K562 (cell line): ENCODE results near the gene OR2S2. TPM values are rescaled to one million over a fixed set of nuclear protein-coding genes. Genes with fewer than 3 reads are reported as not detected.

Experiments
- ATAC-seq: fragments of 200-7000 bp; cut with Tn5 transposase; 3 replicates; pipeline ENCODE4 v1.9.1; 2020; ENCODE audit warnings: moderate library complexity
- BruUV-seq: library from RNA; stranded (reverse); fragments of 400-500 nt; replicated peaks from 2 replicates; lab custom pipeline; 2021; lab: Mats Ljungman, UMichigan
- CTCF ChIA-PET: fragments of 300-600 bp; formaldehyde crosslinking; extraction: SDS; loops from one replicate; lab custom pipeline; 2021; ENCODE audit warnings: low intra/inter-chr PET ratio; lab: Yijun Ruan, JAX
- POLR2A ChIA-PET: fragments of 300-600, 350-650 bp; sonication (Branson Sonifier 250); formaldehyde crosslinking; extraction: SDS; loops from one replicate; lab custom pipeline; 2021; ENCODE audit warnings: antibody characterized with exemption, inconsistent platforms; lab: Yijun Ruan, JAX
- DNase-seq, 4 experiments: peaks; one replicate each; pipeline versions ENCODE4 v3.0.0 to v3.0.0-alpha.2; 2011 to 2018; ENCODE audit warnings: low spot score in 3 of 4, mixed read lengths in 3 of 4; ENCODE audit errors: extremely low read depth in 1 of 4
- FAIRE-seq: peaks from 2 replicates; lab custom pipeline; 2011; peaks lifted over from hg19 to GRCh38; lab: Jason Lieb, UNC
- H2AFZ ChIP-seq: 2 replicates; pipeline ENCODE4 v1.6.0; 2011; ENCODE audit warnings: low read depth, low read length, control low read depth, inconsistent platforms
- H3K27ac ChIP-seq: fragments of 200-600 bp; 3 replicates; pipeline ENCODE4 v1.8.0; 2011; ENCODE audit warnings: low read depth, mild to moderate bottlenecking, control low read depth, inconsistent platforms, low read length, moderate library complexity, mixed read lengths; ENCODE audit errors: extremely low read depth
- H3K27me3 ChIP-seq, 2 experiments: fragments of 300-600 bp in 1 of 2; 2 replicates in 1 of 2; 3 replicates in 1 of 2; pipeline versions ENCODE4 v1.6.0 to v1.8.0; 2011; ENCODE audit warnings: inconsistent platforms in 2 of 2, low read length in 2 of 2, mild to moderate bottlenecking in 1 of 2, mixed read lengths in 1 of 2, moderate library complexity in 1 of 2; ENCODE audit not compliant: control insufficient read depth in 2 of 2, insufficient read depth in 2 of 2
- H3K36me3 ChIP-seq: fragments of 300-600 bp; 3 replicates; pipeline ENCODE4 v1.8.0; 2011; ENCODE audit warnings: mild to moderate bottlenecking, low read length, inconsistent platforms; ENCODE audit not compliant: control insufficient read depth, insufficient read depth
- H3K4me1 ChIP-seq, 2 experiments: fragments of 200-600 bp in 1 of 2; replicated peaks in 1 of 2; 2 replicates in 1 of 2; 3 replicates in 1 of 2; pipeline versions ENCODE4 v1.5.1 to v1.8.0; 2011; ENCODE audit warnings: inconsistent platforms in 2 of 2, low read length in 2 of 2, mild to moderate bottlenecking in 1 of 2, mixed read lengths in 1 of 2, moderate library complexity in 1 of 2; ENCODE audit not compliant: control insufficient read depth in 2 of 2, insufficient read depth in 2 of 2
- H3K4me2 ChIP-seq: 2 replicates; pipeline ENCODE4 v1.6.1; 2011; ENCODE audit warnings: low read length, control low read depth, inconsistent platforms, mixed read lengths; ENCODE audit not compliant: insufficient read depth
- H3K4me3 ChIP-seq: fragments of 200-600 bp; sonication (generic), shearing (Covaris generic); 2 replicates; pipeline ENCODE4 v1.5.1; 2016; ENCODE audit warnings: control low read depth, inconsistent platforms
- H3K79me2 ChIP-seq: fragments of 200-600 bp; 3 replicates; pipeline ENCODE4 v1.8.0; 2011; ENCODE audit warnings: low read length, inconsistent platforms; ENCODE audit not compliant: control insufficient read depth, insufficient read depth
- H3K9ac ChIP-seq, 2 experiments: 2 replicates each; pipeline versions ENCODE4 v1.6.0 to v1.6.1; 2011; ENCODE audit warnings: low read depth in 2 of 2, low read length in 2 of 2, control low read depth in 1 of 2, inconsistent platforms in 1 of 2, mild to moderate bottlenecking in 1 of 2, mixed read lengths in 1 of 2; ENCODE audit not compliant: insufficient read depth in 1 of 2
- H3K9me1 ChIP-seq: one replicate; pipeline ENCODE4 v1.6.0; 2011; ENCODE audit warnings: inconsistent platforms, mild to moderate bottlenecking, low read length, moderate library complexity; ENCODE audit not compliant: control insufficient read depth, insufficient read depth
- H3K9me3 ChIP-seq: replicated peaks from 2 replicates; pipeline ENCODE4 v1.5.1; 2011; ENCODE audit warnings: low read depth, low read length, inconsistent platforms; ENCODE audit not compliant: control insufficient read depth, insufficient read depth
- H4K20me1 ChIP-seq: replicated peaks from 2 replicates; pipeline ENCODE4 v1.6.1; 2011; ENCODE audit warnings: low read length, inconsistent platforms, mixed read lengths; ENCODE audit not compliant: control insufficient read depth, insufficient read depth
- CSDE1 ChIP-seq, 2 experiments: fragments of 450-650 bp; IDR thresholded peaks; 2 replicates each; pipeline ENCODE4 v1.6.1; 2016; ENCODE audit warnings: mild to moderate bottlenecking in 1 of 2
- E2F6 ChIP-seq, 2 experiments: IDR thresholded peaks; 2 replicates each; pipeline ENCODE4 v1.6.1; 2011; ENCODE audit warnings: borderline replicate concordance in 1 of 2, control low read depth in 1 of 2, low read depth in 1 of 2, low read length in 1 of 2, mild to moderate bottlenecking in 1 of 2, mixed read lengths in 1 of 2, moderate library complexity in 1 of 2; ENCODE audit not compliant: insufficient read depth in 1 of 2, insufficient read length in 1 of 2, poor library complexity in 1 of 2, severe bottlenecking in 1 of 2; ENCODE audit errors: extremely low read depth in 1 of 2
- NFIC ChIP-seq: fragments of 450-650 bp; IDR thresholded peaks from 2 replicates; pipeline ENCODE4 v1.6.1; 2017; ENCODE audit warnings: mild to moderate bottlenecking, inconsistent platforms
- ZNF24 ChIP-seq: fragments of 450-650 bp; IDR thresholded peaks from 2 replicates; pipeline ENCODE4 v1.6.1; 2016
- WGBS: fragments of 100-300 bp; shearing (Covaris generic); methylation state at CpG from one replicate; pipeline ENCODE4 v1.1.6; 2016; ENCODE audit warnings: low coverage, mixed read lengths; ENCODE audit not compliant: insufficient coverage; ENCODE audit errors: missing lambda C conversion rate; 5-methylcytosine and 5-hydroxymethylcytosine counted together
- in situ Hi-C: fragments of 300-500 bp; cut with MboI; formaldehyde crosslinking; loops from 4 replicates; pipeline ENCODE4 v1.15.0; 2018; ENCODE audit warnings: inconsistent platforms, mixed read lengths
- intact Hi-C: fragments of 100-400 bp; cut with micrococcal nuclease; formaldehyde crosslinking; loops from 2 replicates; pipeline ENCODE4 v1.14.2; 2022
- polyA plus RNA-seq, 8 experiments: library from polyadenylated mRNA; depleted of rRNA in 4 of 8; stranded (reverse) in 5 of 8; unstranded in 3 of 8; fragments of >200 nt; fragmentation: Nextera tagmentation in 2 of 8; fragmentation: Illumina TruSeq in 1 of 8; extraction: Ambion mirVana in 2 of 8; extraction: Trizol in 1 of 8; gene quantifications; 2 replicates each; pipeline versions ENCODE4 v1.2.1 to v1.2.3, GENCODE V29; 2011 to 2014; ENCODE audit warnings: inconsistent platforms in 1 of 8, missing spikeins in 1 of 8
- total RNA-seq, 7 experiments: library from RNA; depleted of rRNA in 6 of 7; stranded (reverse); fragments of >200 nt in 6 of 7; fragmentation: Illumina TruSeq in 2 of 7; extraction: Trizol in 2 of 7; gene quantifications; 2 replicates each; pipeline versions ENCODE4 v1.2.1 to v1.2.3, GENCODE V29; 2011 to 2021; ENCODE audit warnings: low replicate concordance in 1 of 7
- TF ChIP-seq, protein P1 (sequence below): sonication (generic); formaldehyde crosslinking; IDR thresholded peaks from 2 replicates; pipeline ENCODE4 v1.4.0; 2020; ENCODE audit warnings: mild to moderate bottlenecking, missing genetic modification reagents

OR2S2 gene
- total and polyA plus RNA-seq, 9 of the 15 experiments (the other 6 are each of a cell fraction or from before 2014, with no cell fraction given), result not detected

DNA sequence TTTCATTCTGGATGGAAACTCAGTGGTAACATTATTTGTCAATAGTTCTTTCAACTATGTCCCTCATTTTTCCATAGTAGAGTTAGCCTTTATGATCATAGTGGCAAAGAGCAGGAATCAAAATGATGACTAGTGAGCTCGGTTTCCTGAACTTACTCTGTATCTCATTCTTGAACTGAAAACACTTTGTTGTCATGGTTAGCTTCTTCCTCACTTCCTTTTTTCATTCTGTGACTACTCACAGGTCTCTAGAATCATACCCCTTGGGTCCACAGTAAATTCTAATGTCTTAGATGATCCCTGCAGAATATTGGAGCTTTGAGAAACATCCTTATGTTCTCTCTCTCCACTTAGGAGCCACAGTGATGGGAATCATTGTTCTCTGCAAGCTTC is 49.4 kb upstream of the OR2S2 start:
- POLR2A ChIA-PET, result no interaction called here
- in situ Hi-C loops, result no loop called here
- no peak for ATAC-seq

More for the DNA sequence above, 49.4 kb upstream of the OR2S2 start:
- H3K27me3 ChIP-seq, result peaks cover 0 to 7% of the 10 kb centered on the region in 2 experiments; a peak in 1 of 5 replicates
- FAIRE-seq (no peak), DNase-seq (no peak)
- no peak overlapping the region for H3K4me2 ChIP-seq
- TF ChIP-seq ZNF24 (no peak), CSDE1 (IDR thresholded peaks at IDR 0.05) (no peak), E2F6 (IDR thresholded peaks at IDR 0.05; ENCODE audit: borderline replicate concordance in 1 of 2, extremely low read depth in 1 of 2, insufficient read depth in 1 of 2, insufficient read length in 1 of 2, low read depth in 1 of 2, low read length in 1 of 2, poor library complexity in 1 of 2, severe bottlenecking in 1 of 2) (no peak), NFIC (no peak)
- TF ChIP-seq, protein P1, sequence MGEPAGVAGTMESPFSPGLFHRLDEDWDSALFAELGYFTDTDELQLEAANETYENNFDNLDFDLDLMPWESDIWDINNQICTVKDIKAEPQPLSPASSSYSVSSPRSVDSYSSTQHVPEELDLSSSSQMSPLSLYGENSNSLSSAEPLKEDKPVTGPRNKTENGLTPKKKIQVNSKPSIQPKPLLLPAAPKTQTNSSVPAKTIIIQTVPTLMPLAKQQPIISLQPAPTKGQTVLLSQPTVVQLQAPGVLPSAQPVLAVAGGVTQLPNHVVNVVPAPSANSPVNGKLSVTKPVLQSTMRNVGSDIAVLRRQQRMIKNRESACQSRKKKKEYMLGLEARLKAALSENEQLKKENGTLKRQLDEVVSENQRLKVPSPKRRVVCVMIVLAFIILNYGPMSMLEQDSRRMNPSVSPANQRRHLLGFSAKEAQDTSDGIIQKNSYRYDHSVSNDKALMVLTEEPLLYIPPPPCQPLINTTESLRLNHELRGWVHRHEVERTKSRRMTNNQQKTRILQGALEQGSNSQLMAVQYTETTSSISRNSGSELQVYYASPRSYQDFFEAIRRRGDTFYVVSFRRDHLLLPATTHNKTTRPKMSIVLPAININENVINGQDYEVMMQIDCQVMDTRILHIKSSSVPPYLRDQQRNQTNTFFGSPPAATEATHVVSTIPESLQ, result no peak
- no peak overlapping the region for H3K9ac ChIP-seq
- no peaks in the 10 kb centered on the region for H3K79me2 ChIP-seq
- H4K20me1 ChIP-seq, result no peaks in the 10 kb centered on the region
- CTCF ChIA-PET, result interaction anchor here (2.8 kb wide), 1 partner anchor 104 kb away, joined by 15 read pairs; no protein-coding TSS in a partner anchor
- H3K9me3 ChIP-seq, result 0 out of 2 replicates have a peak, but pooled peaks cover 2% of the 10 kb centered on the region
- H3K36me3 ChIP-seq, result no peaks in the 10 kb centered on the region
- BruUV-seq, result no TSS peak
- peaks cover 0 to 6% of the 10 kb centered on the region in 2 experiments; a peak in 3 of 5 replicates for H3K4me1 ChIP-seq
- intact Hi-C loops, result loop anchor here (5.0 kb wide), 1 partner anchor 50 kb away; the partner anchor contains the start of gene OR2S2
- H2AFZ ChIP-seq, result no peak overlapping the region
- no peaks in the 10 kb centered on the region for H3K9me1 ChIP-seq
- no peak overlapping the region for H3K4me3 ChIP-seq
- H3K27ac ChIP-seq, result no peak overlapping the region
- 0% methylated on average over 1 of the region's 1 CpG for WGBS
